Stomach smooth muscle (tissue), 2 donors: ENCODE results near the gene B4GALNT3.
"Not testable (repeated sequence)": the region's sequence is repeated elsewhere in the genome, so short reads cannot be mapped to it uniquely, and the experiment has no call there.

Experiments
- H3K27ac ChIP-seq: one replicate; pipeline ENCODE4 v1.7.0; 2013; ENCODE audit warnings: mild to moderate bottlenecking, low read length, inconsistent platforms
- H3K27me3 ChIP-seq, 2 donors: one replicate each; pipeline ENCODE4 v1.7.0; 2013; ENCODE audit warnings: low read length in 2 of 2; ENCODE audit not compliant: insufficient read depth in 2 of 2, control insufficient read depth in 1 of 2
- H3K36me3 ChIP-seq, 2 donors: one replicate each; pipeline ENCODE4 v1.7.0; 2013; ENCODE audit warnings: low read length in 2 of 2; ENCODE audit not compliant: control insufficient read depth in 2 of 2, insufficient read depth in 2 of 2
- H3K4me1 ChIP-seq: one replicate; pipeline ENCODE4 v1.7.0; 2013; ENCODE audit warnings: low read length; ENCODE audit not compliant: control insufficient read depth, insufficient read depth
- H3K4me3 ChIP-seq, 2 donors: one replicate each; pipeline ENCODE4 v1.7.0; 2013; ENCODE audit warnings: low read length in 2 of 2
- H3K9ac ChIP-seq, 2 donors: one replicate each; pipeline ENCODE4 v1.7.0; 2013; ENCODE audit warnings: low read length in 2 of 2, mild to moderate bottlenecking in 1 of 2
- H3K9me3 ChIP-seq, 2 donors: one replicate each; pipeline ENCODE4 v1.7.0; 2013; ENCODE audit warnings: low read length in 2 of 2; ENCODE audit not compliant: control insufficient read depth in 2 of 2
- donor health status: healthy.
- donor health status: Pancreatic carcinoma.

Gene B4GALNT3

GRCh38 chr12:575948-576614, 116.3 kb downstream of the B4GALNT3 start:
- Histone ChIP-seq H3K36me3 (no peaks in the 10 kb centered on the region), H3K27ac (peak overlapping the region; percentile 60), H3K4me1 (peaks cover 35% of the 10 kb centered on the region), H3K9me3 (peaks cover 0 to 4% of the 10 kb centered on the region in 2 donors), H3K27me3 (no peaks in the 10 kb centered on the region), H3K9ac (peak overlapping the region in 1 of 2 donors; percentile 29), H3K4me3 (peak overlapping the region; percentile 34 to 63)

GRCh38 chr12:576615-577110, 116.9 kb downstream of the B4GALNT3 start:
- Histone ChIP-seq H3K27ac (no peak overlapping the region), H3K9ac (peak overlapping the region in 1 of 2 donors; percentile 29), H3K36me3 (no peaks in the 10 kb centered on the region), H3K4me3 (peak overlapping the region; percentile 34 to 63), H3K4me1 (peaks cover 29% of the 10 kb centered on the region), H3K27me3 (no peaks in the 10 kb centered on the region), H3K9me3 (peaks cover 0 to 4% of the 10 kb centered on the region in 2 donors)

GRCh38 chr12:577994-578747, 118.4 kb downstream of the B4GALNT3 start:
- H3K27ac ChIP-seq, H3K9me3 ChIP-seq, H3K36me3 ChIP-seq, H3K27me3 ChIP-seq, H3K9ac ChIP-seq, H3K4me3 ChIP-seq: not testable (repeated sequence)
- peaks cover 23% of the 10 kb centered on the region for H3K4me1 ChIP-seq

GRCh38 chr12:578748-579419, 119.1 kb downstream of the B4GALNT3 start:
- Histone ChIP-seq H3K27ac (no peak overlapping the region), H3K36me3 (no peaks in the 10 kb centered on the region), H3K9ac (no peak overlapping the region), H3K9me3 (peaks cover 0 to 4% of the 10 kb centered on the region in 2 donors), H3K4me3 (no peak overlapping the region), H3K27me3 (no peaks in the 10 kb centered on the region), H3K4me1 (peaks cover 23% of the 10 kb centered on the region)

GRCh38 chr12:579420-580110, 119.8 kb downstream of the B4GALNT3 start:
- Histone ChIP-seq H3K27me3 (no peaks in the 10 kb centered on the region), H3K9me3 (no peaks in the 10 kb centered on the region), H3K4me3 (no peak overlapping the region), H3K27ac (no peak overlapping the region), H3K4me1 (peaks cover 22% of the 10 kb centered on the region), H3K36me3 (no peaks in the 10 kb centered on the region), H3K9ac (no peak overlapping the region)

GRCh38 chr12:580813-581212, 121.1 kb downstream of the B4GALNT3 start:
- Histone ChIP-seq H3K4me1 (peaks cover 10% of the 10 kb centered on the region), H3K9me3 (no peaks in the 10 kb centered on the region), H3K9ac (no peak overlapping the region), H3K36me3 (no peaks in the 10 kb centered on the region), H3K27ac (no peak overlapping the region), H3K27me3 (no peaks in the 10 kb centered on the region), H3K4me3 (no peak overlapping the region)

- Histone ChIP-seq H3K27ac (no peak overlapping the region), H3K36me3 (no peaks in the 10 kb centered on the region), H3K9ac (no peak overlapping the region), H3K27me3 (no peaks in the 10 kb centered on the region), H3K9me3 (no peaks in the 10 kb centered on the region), H3K4me3 (no peak overlapping the region), H3K4me1 (peaks cover 5% of the 10 kb centered on the region)
These were observed 121.6 kb downstream of the B4GALNT3 start for GRCh38 chr12:581321-581720.

- H3K9ac ChIP-seq = no peak overlapping the region
- no peaks in the 10 kb centered on the region for H3K9me3 ChIP-seq
- no peak overlapping the region for H3K4me3 ChIP-seq
- no peak overlapping the region for H3K27ac ChIP-seq
- no peaks in the 10 kb centered on the region for H3K36me3 ChIP-seq
- H3K27me3 ChIP-seq = no peaks in the 10 kb centered on the region
- peaks cover 1% of the 10 kb centered on the region for H3K4me1 ChIP-seq
These were observed 122.0 kb downstream of the B4GALNT3 start for GRCh38 chr12:581746-582145.

- Histone ChIP-seq H3K9me3 (peaks cover 0 to under 1% of the 10 kb centered on the region in 2 donors), H3K27ac (no peak overlapping the region), H3K27me3 (no peaks in the 10 kb centered on the region), H3K4me1 (no peaks in the 10 kb centered on the region), H3K4me3 (no peak overlapping the region), H3K36me3 (no peaks in the 10 kb centered on the region), H3K9ac (no peak overlapping the region)
These were observed 123.6 kb downstream of the B4GALNT3 start for GRCh38 chr12:583251-583869.
